ENCODE data around the gene PCNT.

- TF ChIP-seq CHD7 (IDR thresholded peaks at IDR 0.05; ENCODE audit: insufficient replicate concordance, low read length) (no peak), EP300 (IDR thresholded peaks at IDR 0.05; ENCODE audit: borderline replicate concordance in 1 of 2, low read depth in 2 of 2, low read length in 2 of 2) (no peak)
- TF ChIP-seq, protein P1, sequence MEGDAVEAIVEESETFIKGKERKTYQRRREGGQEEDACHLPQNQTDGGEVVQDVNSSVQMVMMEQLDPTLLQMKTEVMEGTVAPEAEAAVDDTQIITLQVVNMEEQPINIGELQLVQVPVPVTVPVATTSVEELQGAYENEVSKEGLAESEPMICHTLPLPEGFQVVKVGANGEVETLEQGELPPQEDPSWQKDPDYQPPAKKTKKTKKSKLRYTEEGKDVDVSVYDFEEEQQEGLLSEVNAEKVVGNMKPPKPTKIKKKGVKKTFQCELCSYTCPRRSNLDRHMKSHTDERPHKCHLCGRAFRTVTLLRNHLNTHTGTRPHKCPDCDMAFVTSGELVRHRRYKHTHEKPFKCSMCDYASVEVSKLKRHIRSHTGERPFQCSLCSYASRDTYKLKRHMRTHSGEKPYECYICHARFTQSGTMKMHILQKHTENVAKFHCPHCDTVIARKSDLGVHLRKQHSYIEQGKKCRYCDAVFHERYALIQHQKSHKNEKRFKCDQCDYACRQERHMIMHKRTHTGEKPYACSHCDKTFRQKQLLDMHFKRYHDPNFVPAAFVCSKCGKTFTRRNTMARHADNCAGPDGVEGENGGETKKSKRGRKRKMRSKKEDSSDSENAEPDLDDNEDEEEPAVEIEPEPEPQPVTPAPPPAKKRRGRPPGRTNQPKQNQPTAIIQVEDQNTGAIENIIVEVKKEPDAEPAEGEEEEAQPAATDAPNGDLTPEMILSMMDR (IDR thresholded peaks at IDR 0.05; ENCODE audit: control extremely low read depth in 1 of 3, insufficient read depth in 1 of 3, low read depth in 1 of 3, low read length in 3 of 3): no peak
These were observed 106.1 kb downstream of the PCNT start for GRCh38 chr21:46429754-46430681.
